Thoracic aorta (tissue), 2 donors: ENCODE results near the gene MTOR. TPM values are rescaled to one million over a fixed set of nuclear protein-coding genes. Genes with fewer than 3 reads are reported as not detected.

Experiments
- ATAC-seq: fragments of 150-250 bp; one replicate; pipeline ENCODE4 v1.8.0; 2017; ENCODE audit warnings: low read depth; ENCODE audit not compliant: insufficient number of reproducible peaks, low FRiP score
- DNase-seq: peaks from one replicate; pipeline ENCODE4 v3.0.0-alpha.2; 2020; ENCODE audit warnings: low spot score
- H3K27ac ChIP-seq, 2 donors: fragments of 200-600 bp; sonication (generic); 1 replicate in 1 of 2; 2 replicates in 1 of 2; pipeline ENCODE4 v1.5.1; 2016; ENCODE audit warnings: mild to moderate bottlenecking in 2 of 2, moderate library complexity in 2 of 2
- H3K27me3 ChIP-seq: fragments of 200-600 bp; sonication (generic); replicated peaks from 2 replicates; pipeline ENCODE4 v1.6.0; 2016; ENCODE audit warnings: mild to moderate bottlenecking; ENCODE audit not compliant: insufficient read depth
- H3K36me3 ChIP-seq: fragments of 200-600 bp; sonication (generic); one replicate; pipeline ENCODE4 v1.5.1; 2016
- H3K4me1 ChIP-seq, 2 donors: fragments of 200-600 bp; sonication (generic); 1 replicate in 1 of 2; 2 replicates in 1 of 2; pipeline versions ENCODE4 v1.5.1 to v1.6.0; 2016; ENCODE audit warnings: low read depth in 2 of 2, mild to moderate bottlenecking in 1 of 2; ENCODE audit not compliant: control insufficient read depth in 1 of 2
- H3K4me3 ChIP-seq: fragments of 200-600 bp; sonication (generic); 2 replicates; pipeline ENCODE4 v1.5.1; 2016; ENCODE audit warnings: mild to moderate bottlenecking
- H3K9me3 ChIP-seq: fragments of 200-600 bp; sonication (generic); 2 replicates; pipeline ENCODE4 v1.5.1; 2016
- CTCF ChIP-seq: fragments of 200-600 bp; sonication (generic); IDR thresholded peaks from one replicate; pipeline ENCODE4 v1.5.1; 2019; ENCODE audit warnings: antibody characterized with exemption
- total RNA-seq, 2 donors: library from RNA; depleted of rRNA; stranded (reverse); fragments of >200 nt; gene quantifications; one replicate each; pipeline versions ENCODE4 v1.1.0 to v1.2.3, GENCODE V29; 2016

Gene MTOR
- total RNA-seq, 2 donors from 2014 or later = 37.5 to 48.7 TPM

- Histone ChIP-seq H3K9me3 (no peaks in the 10 kb centered on the region), H3K4me3 (no peak overlapping the region), H3K27me3 (no peaks in the 10 kb centered on the region), H3K36me3 (peaks cover 75% of the 10 kb centered on the region), H3K27ac (no peak overlapping the region), H3K4me1 (no peaks in the 10 kb centered on the region)
- DNase-seq (no peak), ATAC-seq (no peak)
- no peak for TF ChIP-seq CTCF
Observed at GRCh38 chr1:11129649-11130390, 132.5 kb downstream of the MTOR start.

GRCh38 chr1:11126569-11126968 is 135.8 kb downstream of the MTOR start:
- TF ChIP-seq CTCF = no peak
- no peak overlapping the region for H3K4me3 ChIP-seq
- no peaks in the 10 kb centered on the region for H3K27me3 ChIP-seq
- no peaks in the 10 kb centered on the region for H3K9me3 ChIP-seq
- H3K4me1 ChIP-seq = no peaks in the 10 kb centered on the region
- DNase-seq (no peak), ATAC-seq (no peak)
- H3K27ac ChIP-seq = no peak overlapping the region
- H3K36me3 ChIP-seq = peaks cover 78% of the 10 kb centered on the region

GRCh38 chr1:11125931-11126330 is 136.4 kb downstream of the MTOR start:
- H3K27ac ChIP-seq = no peak overlapping the region
- TF ChIP-seq CTCF = no peak
- no peaks in the 10 kb centered on the region for H3K9me3 ChIP-seq
- ATAC-seq (no peak), DNase-seq (no peak)
- H3K27me3 ChIP-seq = no peaks in the 10 kb centered on the region
- H3K4me1 ChIP-seq = no peaks in the 10 kb centered on the region
- H3K4me3 ChIP-seq = no peak overlapping the region
- peaks cover 80% of the 10 kb centered on the region for H3K36me3 ChIP-seq

GRCh38 chr1:11124965-11125364 is 137.4 kb downstream of the MTOR start:
- H3K36me3 ChIP-seq = peaks cover 70% of the 10 kb centered on the region
- H3K4me1 ChIP-seq = no peaks in the 10 kb centered on the region
- no peak for ATAC-seq
- no peak for DNase-seq
- H3K27me3 ChIP-seq = no peaks in the 10 kb centered on the region
- no peak for TF ChIP-seq CTCF
- peak overlapping the region in 1 of 2 donors; percentile 9 for H3K27ac ChIP-seq
- no peaks in the 10 kb centered on the region for H3K9me3 ChIP-seq
- H3K4me3 ChIP-seq = no peak overlapping the region

- DNase-seq (no peak), ATAC-seq (no peak)
- H3K9me3 ChIP-seq = no peaks in the 10 kb centered on the region
- H3K27ac ChIP-seq = no peak overlapping the region
- H3K4me1 ChIP-seq = no peaks in the 10 kb centered on the region
- no peaks in the 10 kb centered on the region for H3K27me3 ChIP-seq
- H3K4me3 ChIP-seq = no peak overlapping the region
- TF ChIP-seq CTCF = no peak
- H3K36me3 ChIP-seq = peaks cover 37% of the 10 kb centered on the region
Observed at GRCh38 chr1:11116318-11116717, 146.0 kb downstream of the MTOR start.
